GM19372 (cell line): ENCODE results near the gene LONRF2.

Experiments used
- ATAC-seq: cut with Tn5 transposase; IDR thresholded peaks from one replicate; pipeline ENCODE4 v1.9.1; 2021; ENCODE audit warnings: mild to moderate bottlenecking, low read depth, moderate library complexity; ENCODE audit not compliant: unreplicated experiment

LONRF2 gene

DNA sequence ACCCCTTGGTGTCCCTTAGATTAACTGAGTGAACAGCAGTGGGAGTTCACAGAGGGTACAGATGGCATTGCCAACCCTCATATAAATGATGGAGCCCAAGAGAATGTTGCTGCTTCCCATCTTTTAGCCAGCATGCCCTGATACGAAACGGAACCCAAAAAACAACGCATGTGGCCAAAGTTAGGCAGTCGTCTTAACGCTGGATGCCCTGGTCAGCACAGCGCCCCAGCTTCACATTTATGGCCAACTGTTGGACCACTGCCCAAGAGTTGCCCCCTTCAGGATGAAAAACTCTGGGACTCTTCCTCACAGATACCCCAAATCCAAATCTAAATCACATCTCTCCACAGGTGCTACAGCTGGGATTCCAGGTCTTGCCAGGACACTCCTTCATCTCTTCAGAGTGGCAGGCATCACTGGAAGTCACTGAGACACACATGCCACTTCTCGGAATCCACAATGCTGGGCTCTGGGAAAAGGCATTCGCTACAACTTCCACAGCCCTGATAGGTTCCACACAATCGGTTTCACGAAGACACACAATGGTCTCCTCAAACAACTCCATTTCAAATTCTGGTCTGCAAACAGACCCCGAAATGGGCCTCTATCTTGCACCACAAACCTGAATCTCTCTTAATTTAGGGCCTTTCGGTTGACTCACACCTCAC is 44.6 kb downstream of the LONRF2 start:
- no peak for ATAC-seq

DNA sequence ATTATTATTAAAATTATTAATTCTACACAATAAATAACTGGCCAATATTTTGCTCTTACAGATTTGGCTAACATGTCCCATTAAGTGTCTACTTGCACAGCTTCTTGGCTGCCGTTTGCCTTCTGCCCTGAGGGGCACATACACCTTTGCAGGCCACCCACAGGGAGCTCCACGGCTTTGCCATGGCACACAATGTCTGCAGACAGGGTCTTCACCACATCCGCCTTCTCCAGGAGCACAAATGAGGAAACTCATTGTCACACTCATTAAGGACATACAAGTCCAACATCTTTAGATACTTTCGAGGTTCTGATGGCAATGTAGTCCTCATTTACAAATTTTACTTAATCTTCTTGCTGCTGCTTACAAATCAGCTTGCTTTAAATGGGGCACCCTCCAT is 45.6 kb downstream of the LONRF2 start:
- no peak for ATAC-seq

DNA sequence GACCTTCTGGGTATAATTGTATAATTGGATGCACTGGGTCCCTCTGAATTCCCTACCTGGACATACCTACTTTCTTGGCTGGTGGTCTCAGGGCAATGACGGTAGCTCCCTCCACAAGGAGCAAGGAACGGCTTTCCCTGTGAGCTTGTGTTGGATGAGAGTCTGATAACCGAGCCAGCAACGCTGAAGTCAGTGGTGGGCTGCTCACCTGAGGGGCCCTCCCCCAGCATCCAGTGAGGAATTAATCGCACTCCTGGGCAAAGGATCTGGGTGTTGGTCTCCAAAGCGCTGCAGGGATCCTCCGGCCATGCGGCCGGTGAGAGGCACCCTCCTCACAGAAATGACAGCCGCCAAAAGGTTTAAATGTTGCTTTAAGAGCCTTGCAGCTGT is 47.1 kb downstream of the LONRF2 start:
- ATAC-seq, result no peak

DNA sequence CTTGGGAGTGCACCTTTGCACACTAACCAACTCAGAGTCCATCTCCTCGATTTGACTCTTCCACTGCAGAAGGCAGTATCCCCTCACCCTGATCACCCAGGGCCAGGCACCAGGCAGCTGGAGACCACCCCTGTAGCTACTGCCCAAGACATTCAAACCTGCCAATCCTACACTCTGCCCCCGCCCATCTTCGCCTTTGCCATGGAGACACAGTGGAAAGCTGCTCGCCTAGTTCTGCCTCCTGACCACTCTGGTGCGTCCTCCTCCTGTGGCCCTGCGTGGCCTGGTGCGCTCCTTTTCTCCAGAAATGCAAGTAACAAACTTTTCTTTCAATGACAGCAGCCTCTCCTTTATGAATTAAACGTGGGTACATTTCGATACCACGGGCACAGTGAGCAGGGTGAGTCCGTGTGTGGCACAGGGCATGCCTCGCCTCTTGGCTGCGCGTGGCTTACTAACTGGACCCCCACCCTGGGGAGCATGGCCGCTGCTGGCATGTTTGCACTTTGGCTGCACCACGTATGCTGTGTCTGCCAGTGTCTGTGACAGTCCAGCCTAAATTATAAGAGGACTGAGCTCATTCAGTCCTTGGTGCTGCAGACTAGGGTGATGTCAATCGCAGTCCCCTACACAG is 47.6 kb downstream of the LONRF2 start:
- ATAC-seq, result no peak

DNA sequence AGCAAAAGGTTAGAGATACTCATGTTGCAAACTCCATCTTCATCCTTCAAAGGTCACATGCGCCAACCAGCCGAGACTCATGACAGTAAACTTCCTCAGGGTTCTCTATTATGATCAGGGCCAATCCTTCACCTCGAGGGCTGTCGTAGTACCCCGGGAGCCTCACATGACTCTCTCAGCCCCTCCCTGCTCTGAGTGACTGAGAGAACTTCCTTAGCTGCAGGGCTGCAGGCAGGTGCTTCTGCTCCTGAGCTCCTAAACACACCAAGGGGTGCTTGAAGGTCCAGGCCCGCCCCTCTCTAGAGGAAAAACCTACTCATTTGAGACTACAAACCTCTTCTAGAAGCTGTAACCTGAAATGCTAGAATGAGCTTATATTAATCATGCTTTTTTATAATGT is 48.2 kb downstream of the LONRF2 start:
- no peak for ATAC-seq

DNA sequence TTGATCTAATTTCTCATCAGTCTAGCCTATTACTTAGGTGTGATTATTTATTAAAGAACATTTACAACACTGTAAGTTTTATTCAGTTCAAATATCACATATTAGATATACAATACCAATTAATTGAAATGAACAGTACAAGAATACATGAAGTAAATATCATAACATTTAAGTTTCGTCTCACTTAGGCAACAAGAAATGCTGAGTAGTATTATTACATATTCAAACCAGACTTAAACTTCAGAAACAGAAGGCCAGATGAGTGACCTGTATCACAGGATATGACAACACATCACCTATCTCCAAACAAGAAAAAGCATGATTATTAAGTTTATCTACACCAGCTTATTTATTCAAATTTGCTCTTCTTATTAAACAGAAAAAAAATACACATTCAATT is 48.9 kb downstream of the LONRF2 start:
- no peak for ATAC-seq

DNA sequence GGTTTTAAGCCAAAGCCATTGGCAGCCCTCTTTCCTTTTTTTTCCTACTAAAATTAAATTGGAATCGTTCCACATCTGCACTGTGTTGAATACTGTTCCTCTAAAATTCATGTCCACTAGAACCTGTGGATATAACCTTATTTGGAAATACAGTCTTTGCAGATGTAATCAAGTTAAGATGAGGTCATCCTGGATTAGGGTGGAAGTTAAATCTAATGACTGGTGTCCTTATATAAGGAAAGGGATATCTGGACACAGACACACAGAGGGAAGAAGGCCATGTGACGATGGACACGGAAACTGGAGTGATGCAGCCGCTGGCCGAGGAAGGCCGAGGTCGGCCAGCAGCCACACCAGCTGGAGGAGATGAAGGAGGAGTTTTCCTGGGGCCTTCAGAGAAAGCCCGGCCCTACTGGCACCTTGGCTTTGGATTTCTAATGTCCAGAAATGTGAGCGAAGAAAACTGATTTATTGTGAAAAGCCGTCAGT is 49.4 kb downstream of the LONRF2 start:
- ATAC-seq, result no peak

DNA sequence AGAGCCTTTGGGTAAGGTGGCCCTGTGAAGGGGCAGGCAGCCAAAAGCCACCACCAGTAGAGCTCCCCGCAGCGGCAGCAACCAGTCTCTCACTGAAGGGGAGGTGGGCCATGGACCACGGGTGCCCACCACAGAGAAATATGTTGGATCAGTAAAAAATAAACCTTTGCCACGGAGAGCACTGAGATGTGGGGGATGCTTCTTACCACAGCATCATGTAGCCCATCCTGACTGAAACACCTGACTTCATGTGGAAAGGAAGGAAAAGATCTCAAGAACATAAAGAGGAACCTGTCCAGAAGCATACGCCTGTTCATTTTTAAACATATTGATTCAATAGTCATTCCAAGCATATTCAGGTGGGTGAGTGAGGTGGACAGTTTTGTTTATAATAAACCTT is 51.1 kb downstream of the LONRF2 start:
- no peak for ATAC-seq

DNA sequence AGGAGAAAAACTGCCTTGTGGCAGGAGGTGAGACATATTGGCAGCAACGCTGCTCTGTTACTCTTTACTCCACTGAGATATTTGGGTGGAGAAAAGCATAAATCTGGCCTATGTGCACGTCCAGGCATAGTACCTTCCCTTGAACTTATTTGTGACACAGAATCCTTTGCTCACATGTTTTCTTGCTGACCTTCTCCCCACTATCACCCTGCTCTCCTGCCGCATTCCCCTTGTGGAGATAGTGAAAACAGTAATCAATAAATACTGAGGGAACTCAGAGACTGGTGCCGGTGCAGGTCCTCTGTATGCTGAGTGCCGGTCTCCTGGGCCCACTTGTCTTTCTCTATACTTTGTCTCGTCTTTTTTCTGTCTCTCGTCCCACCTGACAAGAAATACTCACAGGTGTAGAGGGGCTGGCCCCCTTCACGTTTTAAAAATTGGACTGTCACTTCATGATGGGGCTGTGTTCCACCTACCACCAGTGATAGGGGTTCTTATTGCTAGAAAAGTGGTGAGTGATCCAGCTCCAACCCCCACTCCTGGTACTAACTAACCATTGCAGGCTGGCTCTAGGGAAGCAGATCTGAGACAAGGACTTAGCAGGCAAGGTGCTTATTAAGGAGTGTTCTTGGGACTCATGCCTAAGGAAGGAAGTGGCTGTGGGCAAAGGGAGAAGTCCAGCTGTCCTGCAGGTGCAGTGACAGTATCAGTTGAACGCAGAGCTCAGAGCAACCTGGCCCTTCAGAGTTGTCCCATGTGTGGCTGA is 51.7 kb downstream of the LONRF2 start:
- no peak for ATAC-seq

DNA sequence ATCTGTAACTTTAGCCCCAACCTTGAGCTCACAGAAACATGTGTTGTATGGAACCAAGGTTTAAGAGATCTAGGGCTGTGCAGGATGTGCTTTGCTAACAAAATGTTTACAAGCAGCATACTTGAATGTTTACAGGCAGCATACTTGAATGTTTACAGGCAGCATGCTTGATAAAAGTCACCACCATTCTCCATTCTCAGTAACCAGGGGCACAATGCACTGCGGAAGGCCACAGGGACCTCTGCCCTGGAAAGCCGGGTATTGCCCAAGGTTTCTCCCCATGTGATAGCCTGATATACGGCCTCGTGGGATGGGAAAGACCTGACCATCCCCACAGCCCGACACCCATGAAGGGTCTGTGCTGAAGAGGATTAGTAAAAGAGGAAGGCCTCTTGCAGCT is 52.4 kb downstream of the LONRF2 start:
- no peak for ATAC-seq

DNA sequence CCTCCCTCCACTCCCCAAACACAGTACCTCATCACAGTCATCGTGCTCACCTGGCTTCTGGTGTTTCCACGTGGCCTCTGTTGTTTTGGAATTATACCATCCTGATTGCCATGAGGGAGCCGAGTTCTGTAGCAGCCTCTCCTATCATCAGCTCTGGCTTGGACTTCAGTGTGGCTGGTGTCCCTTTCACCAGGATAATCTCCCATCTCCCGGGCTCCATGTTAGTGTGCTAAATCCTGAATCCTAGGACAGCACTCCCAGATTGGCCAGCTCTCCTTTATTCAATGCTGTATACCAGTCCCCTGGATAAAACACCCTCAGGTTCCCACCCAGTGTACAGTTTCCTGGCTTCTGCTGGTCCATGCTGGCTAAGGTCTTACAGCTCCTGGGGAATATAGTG is 53.3 kb downstream of the LONRF2 start:
- no peak for ATAC-seq

DNA sequence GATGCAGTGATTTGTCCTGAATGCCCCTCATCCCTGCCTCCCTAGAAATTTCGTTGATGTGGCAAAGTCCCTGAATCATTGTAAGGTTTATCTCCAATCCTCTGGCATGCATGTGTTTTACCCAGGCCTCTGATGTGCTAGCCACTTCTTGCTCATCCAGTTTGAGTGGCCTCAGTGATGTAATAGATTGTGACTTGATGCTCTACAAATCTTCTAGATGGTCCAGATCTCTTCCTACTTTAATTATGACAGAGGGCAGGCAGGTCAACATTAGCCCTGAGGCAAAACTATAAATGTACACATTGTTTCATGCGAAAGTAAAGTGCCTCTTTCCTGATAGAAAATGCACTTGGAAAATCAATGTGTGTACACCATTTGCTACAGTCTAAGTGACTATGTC is 54.5 kb downstream of the LONRF2 start:
- no peak for ATAC-seq

DNA sequence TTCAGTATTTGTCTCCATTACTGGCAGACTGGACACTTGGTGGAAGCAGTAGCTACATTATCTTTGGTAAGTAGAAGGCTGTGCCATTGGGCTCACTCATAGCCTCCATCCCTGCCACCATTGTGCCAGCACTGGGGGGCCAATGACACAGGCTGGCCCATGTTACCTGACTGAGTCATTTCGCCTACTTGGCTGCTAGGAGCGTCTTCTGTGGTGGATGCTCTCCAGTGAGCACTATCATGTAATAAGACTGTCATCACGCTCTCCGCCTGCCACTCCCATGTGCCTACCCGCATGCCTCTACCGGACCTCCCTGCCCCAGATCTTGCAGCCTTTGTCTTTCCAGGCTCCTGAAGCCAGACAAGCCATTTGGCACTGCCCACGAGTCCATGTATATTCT is 56.2 kb downstream of the LONRF2 start:
- ATAC-seq, result no peak

DNA sequence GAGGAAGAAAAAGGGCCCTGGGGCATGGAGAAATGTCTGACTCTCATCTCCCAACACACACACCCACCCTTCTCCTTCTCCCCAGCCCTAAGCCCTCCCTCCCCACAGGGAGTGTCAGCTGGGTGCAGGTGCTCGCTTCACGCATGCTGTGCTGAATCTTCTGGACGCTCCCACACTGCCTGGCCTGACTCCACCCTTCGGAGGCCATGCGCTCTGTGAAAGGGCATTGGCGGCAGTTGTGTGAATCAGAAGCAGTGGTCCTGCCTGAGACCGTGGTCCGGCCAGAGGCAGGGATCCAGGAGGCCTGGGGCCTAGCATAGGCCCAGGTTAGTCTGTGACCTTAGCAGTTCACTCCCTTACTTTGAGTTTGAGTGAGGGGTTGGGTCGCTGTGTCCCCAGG is 57.1 kb downstream of the LONRF2 start:
- no peak for ATAC-seq

DNA sequence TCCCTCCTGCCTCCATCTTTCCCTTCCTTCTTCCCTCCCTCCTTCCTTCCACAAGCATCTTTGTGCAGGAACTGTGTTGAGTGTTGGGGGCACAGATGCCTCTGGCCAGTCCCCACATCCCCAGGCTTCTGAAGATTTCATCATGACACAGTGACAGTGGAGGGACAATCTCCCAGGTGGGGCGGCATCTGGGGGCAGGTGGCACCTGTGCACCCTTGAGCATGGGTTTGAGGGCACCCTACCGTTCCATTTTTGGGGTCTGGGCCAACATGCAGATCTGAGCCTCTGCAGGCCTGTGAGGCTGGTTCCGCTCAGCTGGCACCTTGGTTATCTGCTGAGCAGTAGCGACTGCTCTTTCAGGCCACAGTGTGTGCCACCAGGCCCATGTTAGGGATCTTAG is 57.6 kb downstream of the LONRF2 start:
- no peak for ATAC-seq

DNA sequence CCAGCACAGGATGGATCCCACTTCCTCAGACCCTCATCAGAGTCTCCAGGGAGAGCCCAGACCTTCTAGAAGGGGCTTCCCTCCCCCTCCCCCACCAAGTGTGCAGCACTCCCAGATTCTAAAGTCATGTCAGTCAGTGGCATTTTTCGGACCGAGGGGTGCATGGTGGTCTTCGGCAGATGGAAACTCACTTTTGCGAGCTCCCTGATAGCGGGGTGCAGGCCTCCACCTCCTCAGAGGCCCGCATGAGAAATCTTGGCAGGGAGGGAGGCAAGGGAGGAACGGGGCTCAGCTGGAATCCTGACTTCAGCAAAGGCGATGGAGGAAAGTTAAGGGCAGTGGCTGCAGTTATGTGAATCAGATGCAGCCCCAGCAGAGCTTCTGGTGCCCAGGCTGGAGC is 58.2 kb downstream of the LONRF2 start:
- ATAC-seq, result no peak

DNA sequence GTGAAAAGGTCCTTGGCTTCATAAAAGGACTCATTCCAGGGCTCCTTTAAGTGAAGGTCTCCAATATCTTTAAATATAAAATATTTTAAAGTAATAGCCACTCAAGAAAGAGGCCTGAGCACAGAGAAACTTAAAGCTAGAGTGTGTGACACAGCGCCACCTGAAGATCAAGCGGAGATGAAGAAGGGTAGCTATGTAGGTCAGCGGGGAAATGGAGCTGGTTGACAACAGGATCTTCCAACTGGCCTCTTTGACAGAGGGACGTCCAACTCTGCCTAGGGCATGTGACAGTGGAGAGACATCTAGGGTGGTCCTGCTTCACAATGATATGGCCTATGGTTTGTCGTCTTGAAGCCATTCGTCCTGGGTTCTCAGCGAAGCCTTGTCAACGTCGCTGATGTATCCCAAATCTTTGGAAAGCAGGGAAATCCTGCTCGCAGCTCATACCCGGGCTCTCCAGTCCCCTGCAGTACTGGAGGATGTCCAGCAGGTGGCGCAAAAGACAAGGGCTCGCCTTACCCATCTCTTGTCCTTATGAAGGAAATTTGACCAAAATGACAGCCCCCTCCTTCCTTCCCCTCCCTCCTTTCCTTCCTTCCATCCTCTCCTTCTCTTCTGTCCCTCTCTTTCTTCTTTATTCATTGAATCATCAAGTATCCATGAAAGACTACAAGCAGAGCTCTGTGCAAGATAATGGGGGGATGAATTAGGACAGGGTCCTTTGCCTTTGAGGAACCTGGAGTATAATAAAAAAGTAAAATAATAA is 59.6 kb downstream of the LONRF2 start:
- no peak for ATAC-seq

DNA sequence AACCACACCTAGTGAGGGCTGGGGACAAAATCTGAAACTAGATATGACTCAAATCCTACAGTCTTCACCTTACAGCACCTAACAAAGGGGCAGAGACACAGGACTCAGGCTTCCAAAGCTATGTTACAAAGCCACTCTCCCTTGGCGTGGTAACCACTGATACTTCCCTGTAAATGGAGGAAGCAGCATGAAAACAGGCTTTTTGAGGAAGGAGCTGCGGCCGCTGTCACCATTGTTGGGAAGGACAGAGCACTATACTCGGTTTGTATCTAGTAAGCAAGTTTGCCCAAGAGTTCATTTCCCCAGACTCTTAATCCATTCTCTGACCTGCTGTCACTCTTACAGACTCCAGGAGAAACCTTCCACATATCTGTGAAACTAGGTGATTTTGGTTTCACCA is 60.3 kb downstream of the LONRF2 start:
- no peak for ATAC-seq

DNA sequence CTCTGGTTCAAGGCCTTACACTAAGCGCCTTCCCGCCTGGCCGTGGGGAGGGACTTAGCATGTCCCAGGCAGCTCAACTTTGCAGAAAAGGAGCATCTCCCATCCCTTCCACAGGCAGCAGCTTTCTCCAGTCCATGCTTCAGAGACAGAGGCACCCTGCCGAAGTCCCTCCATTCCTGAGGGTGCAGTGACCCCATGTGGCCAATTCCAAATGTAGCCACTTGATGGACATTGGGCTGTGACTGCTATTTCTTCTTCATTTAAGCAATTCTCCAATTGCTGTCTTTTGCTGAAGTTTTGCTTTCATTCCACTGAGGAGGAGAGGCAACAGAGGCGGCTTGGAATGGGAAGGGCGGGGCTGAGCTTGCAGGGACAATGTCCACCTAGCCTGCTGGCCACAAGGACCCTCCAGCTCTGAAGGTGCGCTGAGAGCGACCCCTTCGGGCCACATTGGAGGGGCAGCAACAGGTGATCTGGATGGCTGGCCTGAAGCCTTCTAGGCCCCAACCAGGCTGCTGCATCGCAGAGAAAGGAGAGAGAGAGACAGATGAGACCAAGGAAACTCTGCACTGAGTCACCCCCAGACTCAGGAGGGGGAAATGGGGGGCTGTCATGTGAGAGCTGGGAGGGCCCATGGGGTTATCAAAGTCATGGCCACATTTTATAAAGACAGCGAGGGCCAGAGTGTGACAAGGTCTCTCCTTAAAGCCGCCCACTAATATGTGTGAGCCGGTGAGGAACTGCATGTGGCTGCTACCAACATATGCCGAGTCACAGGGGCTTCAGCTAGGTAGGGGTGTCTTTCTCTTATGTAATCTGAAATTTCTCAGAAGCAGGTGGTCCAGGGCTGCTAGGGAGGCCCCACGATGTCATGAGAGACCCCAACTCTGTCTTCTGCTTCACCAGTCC is 61.3 kb downstream of the LONRF2 start:
- ATAC-seq, result no peak

DNA sequence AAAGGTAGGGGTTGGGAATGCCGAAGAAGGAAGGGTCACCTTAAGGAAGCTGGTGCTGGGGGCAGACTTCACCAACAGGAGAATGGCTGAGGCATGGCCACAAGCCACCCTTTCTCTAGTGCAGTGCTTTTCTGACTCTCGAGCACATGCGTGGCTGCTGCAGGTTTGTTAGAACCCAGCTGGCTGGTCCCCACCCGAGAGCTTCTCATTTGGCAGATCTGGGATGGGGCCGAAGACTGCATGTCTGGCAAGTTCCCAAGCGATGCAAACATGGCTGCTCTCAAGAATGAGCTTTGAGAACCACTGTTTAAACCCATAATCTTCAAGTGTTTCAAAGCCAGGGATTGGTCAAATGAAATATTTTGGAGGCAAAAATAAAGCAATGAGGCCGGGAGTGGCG is 63.2 kb downstream of the LONRF2 start:
- no peak for ATAC-seq
